Natural killer cell treated with Interleukin-12 subunit alpha and Interleukin-12 subunit beta and Interleukin-15 and Interleukin-18, amount 100 ng/mL, for 72 hours (primary cell): Measurements from ENCODE around the gene FGF1. TPM values are rescaled to one million over a fixed set of nuclear protein-coding genes. Genes with fewer than 3 reads are reported as not detected.

Experiments
- ATAC-seq, 2 donors: fragments of 150-1000 bp; cut with Tn5 transposase in 1 of 2; sonication (Bioruptor Pico), chemical (Tn5 transposase) in 1 of 2; 2 replicates each; pipeline ENCODE4 v1.10.0; 2021
- DNase-seq: peaks from one replicate; pipeline ENCODE4 v3.0.0; 2022; ENCODE audit warnings: low spot score
- H3K27ac Mint-ChIP-seq, 2 donors: 1 replicate in 1 of 2; 2 replicates in 1 of 2; pipeline ENCODE4 v1.8.0; 2022; ENCODE audit warnings: mixed read lengths in 2 of 2, mild to moderate bottlenecking in 1 of 2, moderate library complexity in 1 of 2
- H3K27me3 Mint-ChIP-seq, 2 donors: 1 replicate in 1 of 2; 2 replicates in 1 of 2; pipeline ENCODE4 v1.8.0; 2022; ENCODE audit warnings: mixed read lengths in 2 of 2
- H3K36me3 Mint-ChIP-seq: one replicate; pipeline ENCODE4 v1.8.0; 2022; ENCODE audit warnings: mixed read lengths
- H3K4me1 Mint-ChIP-seq, 2 donors: 1 replicate in 1 of 2; 2 replicates in 1 of 2; pipeline ENCODE4 v1.8.0; 2022; ENCODE audit warnings: low read depth in 2 of 2, mixed read lengths in 2 of 2, mild to moderate bottlenecking in 1 of 2
- H3K4me3 Mint-ChIP-seq: one replicate; pipeline ENCODE4 v1.8.0; 2022; ENCODE audit warnings: mixed read lengths
- H3K9me3 Mint-ChIP-seq: 2 replicates; pipeline ENCODE4 v1.8.0; 2022; ENCODE audit warnings: mixed read lengths
- total RNA-seq, 2 donors: library from RNA; stranded (reverse); gene quantifications; one replicate each; pipeline ENCODE4 v1.2.3, GENCODE V29; 2022

FGF1 gene
- total RNA-seq, 2 donors from 2014 or later: not detected

DNA sequence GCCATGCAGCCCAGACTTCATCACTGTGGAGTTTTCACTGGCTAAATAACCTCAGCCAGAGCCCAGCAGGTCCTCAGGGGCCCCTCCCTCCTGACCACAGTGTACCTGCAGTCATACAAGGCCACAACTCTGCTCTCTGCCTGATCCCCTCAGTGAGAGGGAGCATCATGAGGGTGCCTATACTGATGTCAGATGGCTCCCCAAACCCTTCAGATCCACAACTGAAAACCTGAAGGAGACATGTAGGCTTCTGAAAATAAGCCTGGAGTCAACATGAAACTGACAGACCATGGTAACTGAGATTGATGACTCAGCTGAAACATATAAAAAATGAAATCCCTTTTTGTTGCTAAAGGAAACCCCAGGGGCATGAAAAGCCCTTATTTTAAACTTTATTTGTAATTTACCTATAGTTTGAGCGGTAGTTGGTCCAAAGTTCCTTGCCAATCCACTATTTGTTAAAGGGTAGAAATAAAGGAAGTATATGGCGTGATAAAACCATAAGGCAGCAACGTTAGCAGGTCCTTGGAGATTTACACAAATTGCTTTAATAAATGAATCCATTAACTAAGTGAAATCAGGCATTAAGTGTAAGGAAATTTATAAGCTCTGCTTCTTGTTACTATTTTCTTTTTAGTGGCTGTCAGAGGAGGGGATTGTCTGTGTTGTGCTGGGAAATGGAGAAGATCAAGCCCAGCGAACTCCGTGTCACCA, 68.3 kb downstream of the FGF1 start:
- Mint-ChIP-seq H3K27me3 (peaks cover 23 to 26% of the 10 kb centered on the region in 2 donors), H3K27ac (no peak overlapping the region), H3K36me3 (no peaks in the 10 kb centered on the region), H3K4me1 (peaks cover 0 to 4% of the 10 kb centered on the region in 2 donors), H3K9me3 (no peaks in the 10 kb centered on the region), H3K4me3 (peak overlapping the region; percentile 18)
- peak; percentile 28 to 73 for ATAC-seq
- DNase-seq: no peak

GRCh38 chr5:142615948-142616347, 69.9 kb downstream of the FGF1 start:
- peaks cover 27 to 28% of the 10 kb centered on the region in 2 donors for H3K27me3 Mint-ChIP-seq
- no peaks in the 10 kb centered on the region for H3K9me3 Mint-ChIP-seq
- no peak overlapping the region for H3K27ac Mint-ChIP-seq
- H3K4me3 Mint-ChIP-seq: no peak overlapping the region
- DNase-seq (no peak), ATAC-seq (no peak)
- H3K36me3 Mint-ChIP-seq: no peaks in the 10 kb centered on the region
- peaks cover 2 to 6% of the 10 kb centered on the region in 2 donors for H3K4me1 Mint-ChIP-seq

DNA sequence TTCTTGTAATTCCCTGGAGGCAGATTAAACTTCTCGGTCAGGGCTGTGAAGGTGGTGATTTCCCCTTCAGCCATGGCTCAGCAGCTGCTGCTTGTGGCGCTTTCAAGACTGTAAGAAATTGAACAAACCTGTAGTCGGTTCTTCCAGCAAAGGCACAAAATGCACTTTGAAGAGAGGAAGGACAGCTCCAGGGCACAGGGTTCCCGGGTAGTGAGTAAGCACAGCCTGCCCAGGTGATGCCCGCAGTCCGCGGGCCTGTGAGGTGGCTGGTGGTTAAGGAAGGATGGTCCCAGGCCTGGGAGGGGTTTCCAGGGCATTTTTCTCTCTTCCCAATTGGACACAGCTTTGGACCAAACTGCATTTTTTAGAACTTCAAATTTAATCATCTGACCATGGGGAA, 71.8 kb downstream of the FGF1 start:
- no peak overlapping the region for H3K27ac Mint-ChIP-seq
- no peak for ATAC-seq
- H3K4me1 Mint-ChIP-seq: peaks cover 5 to 7% of the 10 kb centered on the region in 2 donors

DNA sequence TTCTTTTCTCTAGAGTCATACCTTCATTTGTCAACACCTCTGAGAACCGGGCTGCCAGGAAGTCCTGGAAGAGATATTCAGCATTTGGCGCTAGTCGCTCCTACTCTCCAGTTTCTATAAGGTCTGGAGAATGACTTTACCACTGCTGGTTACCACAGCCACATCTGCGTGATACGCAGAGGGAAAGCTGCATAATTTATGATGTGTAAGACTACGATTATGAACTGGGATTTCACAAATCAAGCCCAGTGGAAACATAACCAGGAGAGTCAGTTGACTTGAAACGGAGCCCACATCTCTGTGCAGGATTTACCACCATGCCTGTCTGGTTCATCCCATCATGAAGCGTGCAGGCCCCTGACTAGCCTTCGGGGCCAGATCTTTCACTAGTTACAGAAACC, 72.6 kb downstream of the FGF1 start:
- no peak for DNase-seq
- Mint-ChIP-seq H3K27ac (no peak overlapping the region), H3K27me3 (peaks cover 34 to 39% of the 10 kb centered on the region in 2 donors), H3K4me1 (peaks cover 5 to 7% of the 10 kb centered on the region in 2 donors), H3K9me3 (no peaks in the 10 kb centered on the region), H3K4me3 (no peak overlapping the region), H3K36me3 (no peaks in the 10 kb centered on the region)
- ATAC-seq: no peak

More for the DNA sequence above, 71.8 kb downstream of the FGF1 start:
- Mint-ChIP-seq H3K9me3 (no peaks in the 10 kb centered on the region), H3K36me3 (no peaks in the 10 kb centered on the region), H3K4me3 (no peak overlapping the region), H3K27me3 (peaks cover 32 to 37% of the 10 kb centered on the region in 2 donors)
- DNase-seq: no peak

DNA sequence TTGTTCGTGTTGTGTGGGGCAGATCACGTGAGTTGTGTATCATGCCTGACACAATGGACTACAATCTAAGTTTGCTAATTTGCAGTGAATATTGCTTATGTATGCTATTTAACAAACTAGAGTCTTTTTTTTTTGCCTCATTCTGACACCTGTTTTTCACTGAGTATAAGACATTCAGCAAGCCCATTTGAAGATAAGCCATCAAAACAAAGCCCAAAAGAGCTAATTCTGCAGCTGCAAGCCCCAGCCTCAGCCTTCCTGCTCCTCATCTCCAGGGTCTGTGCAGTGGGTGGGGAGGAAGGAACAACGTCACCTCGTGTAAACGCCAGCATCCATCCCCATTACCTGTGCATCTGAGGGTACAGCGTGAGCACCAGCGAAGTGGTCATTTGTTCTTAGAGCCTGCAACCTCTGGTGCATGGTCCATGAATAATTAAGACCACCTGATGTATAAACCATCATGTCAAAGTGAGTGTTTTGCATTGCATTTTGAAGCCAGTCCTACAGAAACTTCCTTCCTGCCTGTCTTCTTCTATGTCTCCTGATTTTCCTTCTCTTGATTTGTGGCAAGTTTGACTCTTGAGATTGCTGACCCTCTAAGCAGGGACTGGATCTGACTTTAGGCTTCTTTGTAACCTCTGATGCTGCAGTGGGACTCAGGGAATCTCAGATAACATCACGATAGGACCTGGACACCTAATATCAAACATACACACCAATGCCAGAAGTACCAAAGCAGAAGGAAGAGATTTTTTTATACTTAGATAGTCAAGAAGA, 73.2 kb downstream of the FGF1 start:
- no peak for DNase-seq
- H3K27me3 Mint-ChIP-seq: peaks cover 34 to 44% of the 10 kb centered on the region in 2 donors
- no peaks in the 10 kb centered on the region for H3K36me3 Mint-ChIP-seq
- peaks cover 3 to 5% of the 10 kb centered on the region in 2 donors for H3K4me1 Mint-ChIP-seq
- no peak overlapping the region for H3K27ac Mint-ChIP-seq
- ATAC-seq: peak in 1 of 2 donors; percentile 37
- no peak overlapping the region for H3K4me3 Mint-ChIP-seq
- H3K9me3 Mint-ChIP-seq: no peaks in the 10 kb centered on the region

GRCh38 chr5:142611154-142611553, 74.7 kb downstream of the FGF1 start:
- no peak for DNase-seq
- Mint-ChIP-seq H3K4me1 (peaks cover 3 to 5% of the 10 kb centered on the region in 2 donors), H3K9me3 (no peaks in the 10 kb centered on the region), H3K27me3 (peaks cover 34 to 45% of the 10 kb centered on the region in 2 donors), H3K4me3 (no peak overlapping the region), H3K36me3 (no peaks in the 10 kb centered on the region), H3K27ac (no peak overlapping the region)
- peak; percentile 78 to 79 for ATAC-seq

GRCh38 chr5:142610176-142611001, 75.5 kb downstream of the FGF1 start:
- peaks cover 39 to 46% of the 10 kb centered on the region in 2 donors for H3K27me3 Mint-ChIP-seq
- ATAC-seq (no peak), DNase-seq (no peak)
- H3K4me1 Mint-ChIP-seq: peaks cover 3 to 5% of the 10 kb centered on the region in 2 donors
- H3K36me3 Mint-ChIP-seq: no peaks in the 10 kb centered on the region
- H3K9me3 Mint-ChIP-seq: no peaks in the 10 kb centered on the region
- H3K27ac Mint-ChIP-seq: no peak overlapping the region
- H3K4me3 Mint-ChIP-seq: no peak overlapping the region

- Mint-ChIP-seq H3K4me1 (peaks cover 3 to 5% of the 10 kb centered on the region in 2 donors), H3K36me3 (no peaks in the 10 kb centered on the region), H3K27me3 (peaks cover 40 to 42% of the 10 kb centered on the region in 2 donors), H3K4me3 (no peak overlapping the region), H3K9me3 (no peaks in the 10 kb centered on the region), H3K27ac (no peak overlapping the region)
- no peak for ATAC-seq
- DNase-seq: no peak
Measured at GRCh38 chr5:142609142-142609541, 76.7 kb downstream of the FGF1 start.

DNA sequence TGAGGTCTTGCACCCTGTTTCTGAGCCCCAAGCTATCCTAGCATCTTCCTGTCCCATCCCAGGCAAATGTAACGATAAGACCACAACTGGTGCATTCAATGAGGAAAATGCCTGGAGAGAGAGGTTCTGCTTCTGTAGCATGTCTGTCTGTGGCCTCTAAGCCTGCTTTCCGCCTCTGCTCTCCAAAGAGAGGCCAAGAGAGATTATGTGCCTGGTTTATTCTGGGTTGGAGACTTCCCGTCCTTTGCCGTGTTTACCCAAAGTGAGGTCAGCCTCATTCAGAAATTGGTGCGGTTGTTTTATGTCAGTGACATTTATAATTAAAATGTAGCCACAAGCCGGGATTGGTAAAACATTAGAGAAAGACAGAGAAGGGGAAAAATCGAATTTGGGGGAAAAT, 77.8 kb downstream of the FGF1 start:
- H3K9me3 Mint-ChIP-seq: no peaks in the 10 kb centered on the region
- DNase-seq: no peak
- peaks cover 3 to 5% of the 10 kb centered on the region in 2 donors for H3K4me1 Mint-ChIP-seq
- H3K27ac Mint-ChIP-seq: no peak overlapping the region
- no peaks in the 10 kb centered on the region for H3K36me3 Mint-ChIP-seq
- H3K27me3 Mint-ChIP-seq: peaks cover 39 to 45% of the 10 kb centered on the region in 2 donors
- no peak for ATAC-seq
- H3K4me3 Mint-ChIP-seq: no peak overlapping the region

DNA sequence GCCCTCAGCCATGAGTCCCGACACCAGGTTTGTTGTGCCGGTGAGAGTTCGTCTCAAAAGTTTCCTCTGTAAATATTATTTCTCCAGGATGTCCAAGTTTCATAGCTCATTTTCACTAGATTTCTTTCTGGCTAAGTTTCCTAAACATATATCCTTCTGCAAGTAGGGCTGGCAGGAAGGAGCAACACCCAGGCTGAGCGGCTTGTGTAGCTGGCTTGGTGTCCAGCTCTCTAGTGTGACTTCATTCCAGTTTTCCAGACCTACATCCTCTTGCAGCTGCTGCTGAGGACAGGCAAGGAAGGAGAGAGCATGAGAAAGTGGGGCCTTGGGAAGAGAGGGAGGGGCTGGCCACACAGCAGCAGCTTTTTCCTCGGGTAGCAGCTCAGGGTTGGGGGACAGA, 80.3 kb downstream of the FGF1 start:
- DNase-seq (no peak), ATAC-seq (no peak)
- no peaks in the 10 kb centered on the region for H3K36me3 Mint-ChIP-seq
- peaks cover 28 to 37% of the 10 kb centered on the region in 2 donors for H3K27me3 Mint-ChIP-seq
- H3K4me1 Mint-ChIP-seq: no peaks in the 10 kb centered on the region
- H3K4me3 Mint-ChIP-seq: no peak overlapping the region
- no peak overlapping the region for H3K27ac Mint-ChIP-seq
- H3K9me3 Mint-ChIP-seq: no peaks in the 10 kb centered on the region

- H3K27me3 Mint-ChIP-seq: peaks cover 31 to 35% of the 10 kb centered on the region in 2 donors
- no peak for ATAC-seq
Measured at GRCh38 chr5:142602720-142603245, 83.1 kb downstream of the FGF1 start.

DNA sequence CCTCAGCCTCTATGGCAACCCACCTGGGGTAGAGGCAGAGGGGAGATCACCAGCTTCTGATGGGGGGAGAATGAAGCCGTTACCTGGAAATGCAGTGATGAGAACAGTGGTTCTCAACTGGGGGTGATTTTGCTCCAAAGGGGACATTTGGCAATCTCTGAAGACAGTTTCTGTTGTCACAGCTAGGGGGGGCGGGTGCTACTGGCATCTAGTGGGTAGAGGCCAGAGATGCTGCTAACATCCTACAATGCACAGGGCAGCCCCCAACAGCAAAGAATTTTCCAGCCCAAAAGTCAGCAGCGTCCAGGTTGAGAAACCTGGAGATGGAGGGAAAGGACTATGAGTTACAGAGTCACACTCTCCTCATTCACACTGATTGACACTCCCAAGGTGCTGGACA, 84.5 kb downstream of the FGF1 start:
- ATAC-seq (no peak), DNase-seq (no peak)
- H3K27ac Mint-ChIP-seq: no peak overlapping the region
- peaks cover 27 to 38% of the 10 kb centered on the region in 2 donors for H3K27me3 Mint-ChIP-seq
- H3K9me3 Mint-ChIP-seq: no peaks in the 10 kb centered on the region
- H3K4me1 Mint-ChIP-seq: peaks cover 0 to 5% of the 10 kb centered on the region in 2 donors
- no peaks in the 10 kb centered on the region for H3K36me3 Mint-ChIP-seq
- no peak overlapping the region for H3K4me3 Mint-ChIP-seq

More at GRCh38 chr5:142602720-142603245, 83.1 kb downstream of the FGF1 start:
- Mint-ChIP-seq H3K9me3 (no peaks in the 10 kb centered on the region), H3K27ac (no peak overlapping the region), H3K4me3 (no peak overlapping the region), H3K36me3 (no peaks in the 10 kb centered on the region), H3K4me1 (peaks cover 0 to 5% of the 10 kb centered on the region in 2 donors)
- no peak for DNase-seq

- H3K27ac Mint-ChIP-seq: no peak overlapping the region
- H3K36me3 Mint-ChIP-seq: no peaks in the 10 kb centered on the region
- H3K9me3 Mint-ChIP-seq: no peaks in the 10 kb centered on the region
- no peak overlapping the region for H3K4me3 Mint-ChIP-seq
- H3K4me1 Mint-ChIP-seq: peaks cover 0 to 5% of the 10 kb centered on the region in 2 donors
- peaks cover 27 to 37% of the 10 kb centered on the region in 2 donors for H3K27me3 Mint-ChIP-seq
- no peak for ATAC-seq
- DNase-seq: no peak
Measured at GRCh38 chr5:142600611-142601358, 85.1 kb downstream of the FGF1 start.
